HCT116 (cell line): ENCODE measurements around the gene UCHL3. TPM values are rescaled to one million over a fixed set of nuclear protein-coding genes. Genes with fewer than 3 reads are reported as not detected.
"Not testable (repeated sequence)": the region's sequence is repeated elsewhere in the genome, so short reads cannot be mapped to it uniquely, and the experiment has no call there.

Experiments
- ATAC-seq: fragments of 200-7000 bp; cut with Tn5 transposase; 2 replicates; pipeline ENCODE4 v1.9.1; 2020; ENCODE audit warnings: mild to moderate bottlenecking, moderate library complexity
- BruUV-seq: library from RNA; stranded (reverse); fragments of 400-500 nt; replicated peaks from 2 replicates; lab custom pipeline; 2021; lab: Mats Ljungman, UMichigan
- CTCF ChIA-PET: fragments of 300-600 bp; sonication (Branson Sonifier 250); formaldehyde crosslinking; loops from one replicate; lab custom pipeline; 2021; ENCODE audit warnings: antibody characterized with exemption; lab: Charles Lee
- POLR2A ChIA-PET: fragments of 300-600, 350-600 bp; sonication (Branson Sonifier 250); formaldehyde crosslinking; loops from one replicate; lab custom pipeline; 2021; ENCODE audit warnings: antibody characterized with exemption; lab: Charles Lee
- RAD21 ChIA-PET, 2 experiments: fragments of 300-600 bp; sonication (Branson Sonifier 250); formaldehyde crosslinking; loops; one replicate each; lab custom pipeline; 2023; ENCODE audit warnings: low total read pairs in 2 of 2; ENCODE audit not compliant: uncharacterized antibody in 2 of 2, unreplicated experiment in 2 of 2, low non-redundant PET in 1 of 2; lab: Charles Lee
- DNase-seq: peaks from one replicate; pipeline ENCODE4 v3.0.0-alpha.2; 2010; ENCODE audit warnings: low read depth, low spot score
- H2AFZ ChIP-seq: fragments of 200-600 bp; shearing (Covaris generic), sonication (generic); 2 replicates; pipeline ENCODE4 v1.6.1; 2017; ENCODE audit warnings: low read depth, mixed run types, mixed read lengths, antibody characterized with exemption, low read length; ENCODE audit not compliant: poor library complexity, severe bottlenecking
- H3K27ac ChIP-seq: 2 replicates; pipeline ENCODE4 v1.5.1; 2012; ENCODE audit warnings: low read depth, low read length
- H3K27me3 ChIP-seq: fragments of 200-600 bp; sonication (generic); 2 replicates; pipeline ENCODE4 v1.6.1; 2016; ENCODE audit warnings: mixed run types, low read length, mixed read lengths; ENCODE audit not compliant: insufficient read depth
- H3K36me3 ChIP-seq, 2 experiments: fragments of 200-500 bp in 1 of 2; fragments of 200-600 bp in 1 of 2; sonication (Bioruptor generic) in 1 of 2; sonication (generic) in 1 of 2; 2 replicates each; pipeline versions ENCODE4 v1.5.1 to v1.6.1; 2014 to 2016; ENCODE audit warnings: low read length in 2 of 2, inconsistent platforms in 1 of 2, mixed read lengths in 1 of 2, mixed run types in 1 of 2; ENCODE audit not compliant: insufficient read depth in 2 of 2, control insufficient read depth in 1 of 2
- H3K4me1 ChIP-seq, 2 experiments: fragments of 200-600 bp in 1 of 2; sonication (generic) in 1 of 2; 2 replicates each; pipeline versions ENCODE4 v1.5.1 to v1.6.1; 2012 to 2017; ENCODE audit warnings: low read length in 2 of 2, inconsistent platforms in 1 of 2, mild to moderate bottlenecking in 1 of 2, mixed read lengths in 1 of 2, mixed run types in 1 of 2, moderate library complexity in 1 of 2; ENCODE audit not compliant: insufficient read depth in 2 of 2, control insufficient read depth in 1 of 2
- H3K4me2 ChIP-seq: fragments of 200-600 bp; sonication (generic); 2 replicates; pipeline ENCODE4 v1.6.1; 2017; ENCODE audit warnings: mixed run types, low read length, mixed read lengths
- H3K4me3 ChIP-seq, 2 experiments: fragments of 200-600 bp in 1 of 2; sonication (generic) in 1 of 2; replicated peaks in 1 of 2; 2 replicates each; pipeline ENCODE4 v1.5.1; 2011 to 2016; ENCODE audit warnings: low read length in 2 of 2, control low read depth in 1 of 2, low read depth in 1 of 2, mild to moderate bottlenecking in 1 of 2, mixed read lengths in 1 of 2, mixed run types in 1 of 2
- H3K79me2 ChIP-seq: fragments of 200-600 bp; sonication (generic); 2 replicates; pipeline ENCODE4 v1.6.1; 2017; ENCODE audit warnings: mild to moderate bottlenecking, mixed run types, low read length, moderate library complexity, mixed read lengths; ENCODE audit not compliant: insufficient read depth
- H3K9ac ChIP-seq: fragments of 200-600 bp; sonication (generic); 2 replicates; pipeline ENCODE4 v1.6.1; 2016; ENCODE audit warnings: low read length, mixed read lengths
- H3K9me2 ChIP-seq: fragments of 200-600 bp; sonication (generic), shearing (Covaris generic); 2 replicates; pipeline ENCODE4 v1.6.1; 2017; ENCODE audit warnings: mixed run types, mild to moderate bottlenecking, moderate library complexity; ENCODE audit not compliant: insufficient read depth
- H3K9me3 ChIP-seq, 2 experiments: fragments of 200-500 bp in 1 of 2; fragments of 200-600 bp in 1 of 2; sonication (Bioruptor generic) in 1 of 2; sonication (generic) in 1 of 2; 2 replicates each; pipeline ENCODE4 v1.6.1; 2014 to 2017; ENCODE audit warnings: low read length in 2 of 2, mixed read lengths in 2 of 2, inconsistent platforms in 1 of 2, low read depth in 1 of 2, mild to moderate bottlenecking in 1 of 2, mixed run types in 1 of 2, moderate library complexity in 1 of 2; ENCODE audit not compliant: control insufficient read depth in 1 of 2, insufficient read depth in 1 of 2
- H4K20me1 ChIP-seq: fragments of 200-600 bp; sonication (generic), shearing (Covaris generic); 2 replicates; pipeline ENCODE4 v1.6.1; 2017; ENCODE audit warnings: mixed run types, mild to moderate bottlenecking, moderate library complexity; ENCODE audit not compliant: insufficient read depth
- EZH2 ChIP-seq: fragments of 200-600 bp; sonication (generic); IDR thresholded peaks from 2 replicates; pipeline ENCODE4 v1.6.1; 2017; ENCODE audit warnings: antibody characterized with exemption, mixed run types
- JUND ChIP-seq: IDR thresholded peaks from 2 replicates; pipeline ENCODE4 v1.6.1; 2012
- SRF ChIP-seq: IDR thresholded peaks from 2 replicates; pipeline ENCODE4 v1.6.1; 2012; ENCODE audit warnings: low read depth
- ZBTB33 ChIP-seq: IDR thresholded peaks from 2 replicates; pipeline ENCODE4 v1.6.1; 2011; ENCODE audit warnings: mild to moderate bottlenecking, low read length, moderate library complexity; ENCODE audit not compliant: insufficient replicate concordance; ENCODE audit errors: extremely low read depth
- ZFX ChIP-seq: fragments of 450-650 bp; IDR thresholded peaks from 2 replicates; pipeline ENCODE4 v1.6.1; 2017
- intact Hi-C: fragments of 100-400 bp; cut with micrococcal nuclease; formaldehyde crosslinking; loops from 2 replicates; pipeline ENCODE4 v1.10.0; 2022
- total RNA-seq: library from RNA; stranded (reverse); gene quantifications from one replicate; pipeline ENCODE4 v1.2.1, GENCODE V29; 2021; ENCODE audit not compliant: unreplicated experiment
- TF ChIP-seq, protein P1 (sequence below): IDR thresholded peaks from 2 replicates; pipeline ENCODE4 v1.6.1; 2012; ENCODE audit warnings: low read depth

UCHL3 gene
- total RNA-seq, 1 experiment from 2014 or later = 32.4 TPM

DNA sequence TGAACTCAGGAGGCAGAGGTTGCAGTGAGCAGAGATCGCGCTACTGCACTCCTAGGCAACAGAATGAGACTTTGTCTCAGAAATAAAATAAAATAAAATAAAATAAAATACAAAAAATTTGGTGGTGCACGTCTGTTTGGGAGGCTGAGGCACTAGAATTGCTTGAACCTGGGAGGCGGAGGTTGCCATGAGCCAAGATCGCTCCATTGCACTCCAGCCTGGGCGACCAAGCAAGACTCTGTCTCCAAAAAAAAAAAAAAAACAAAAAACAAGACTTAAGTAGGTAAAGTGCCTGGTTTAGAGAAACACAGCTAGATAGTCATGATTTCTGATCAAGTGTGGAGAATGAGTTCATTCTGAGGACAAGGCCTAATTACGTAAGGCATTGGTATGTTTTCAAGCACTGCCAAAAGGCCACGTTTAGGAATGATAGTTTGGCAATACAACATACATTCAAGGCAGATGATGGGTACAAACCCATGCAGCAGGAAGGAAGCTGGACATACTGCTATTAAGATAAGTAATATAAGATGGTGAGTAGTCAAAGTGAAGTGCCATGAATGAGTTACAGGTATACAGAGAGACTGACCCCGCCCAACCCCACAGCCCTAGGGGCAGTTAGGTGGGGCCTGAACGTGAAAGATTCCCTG is 4.8 kb upstream of the UCHL3 start:
- no peaks in the 10 kb centered on the region for H3K36me3 ChIP-seq
- H3K79me2 ChIP-seq = no peaks in the 10 kb centered on the region; the same call in 1 of the 2 replicates
- no peaks in the 10 kb centered on the region for H3K27me3 ChIP-seq
- no peaks in the 10 kb centered on the region for H4K20me1 ChIP-seq
- intact Hi-C loops = no loop called here
- ChIA-PET RAD21 (no interaction called here), CTCF (no interaction called here), POLR2A (no interaction called here)
- no peak overlapping the region for H3K4me3 ChIP-seq
- H2AFZ ChIP-seq = no peak overlapping the region
- TF ChIP-seq EZH2 (no peak), ZBTB33 (no peak), ZFX (no peak), JUND (no peak), SRF (no peak)
- TF ChIP-seq, protein P1, sequence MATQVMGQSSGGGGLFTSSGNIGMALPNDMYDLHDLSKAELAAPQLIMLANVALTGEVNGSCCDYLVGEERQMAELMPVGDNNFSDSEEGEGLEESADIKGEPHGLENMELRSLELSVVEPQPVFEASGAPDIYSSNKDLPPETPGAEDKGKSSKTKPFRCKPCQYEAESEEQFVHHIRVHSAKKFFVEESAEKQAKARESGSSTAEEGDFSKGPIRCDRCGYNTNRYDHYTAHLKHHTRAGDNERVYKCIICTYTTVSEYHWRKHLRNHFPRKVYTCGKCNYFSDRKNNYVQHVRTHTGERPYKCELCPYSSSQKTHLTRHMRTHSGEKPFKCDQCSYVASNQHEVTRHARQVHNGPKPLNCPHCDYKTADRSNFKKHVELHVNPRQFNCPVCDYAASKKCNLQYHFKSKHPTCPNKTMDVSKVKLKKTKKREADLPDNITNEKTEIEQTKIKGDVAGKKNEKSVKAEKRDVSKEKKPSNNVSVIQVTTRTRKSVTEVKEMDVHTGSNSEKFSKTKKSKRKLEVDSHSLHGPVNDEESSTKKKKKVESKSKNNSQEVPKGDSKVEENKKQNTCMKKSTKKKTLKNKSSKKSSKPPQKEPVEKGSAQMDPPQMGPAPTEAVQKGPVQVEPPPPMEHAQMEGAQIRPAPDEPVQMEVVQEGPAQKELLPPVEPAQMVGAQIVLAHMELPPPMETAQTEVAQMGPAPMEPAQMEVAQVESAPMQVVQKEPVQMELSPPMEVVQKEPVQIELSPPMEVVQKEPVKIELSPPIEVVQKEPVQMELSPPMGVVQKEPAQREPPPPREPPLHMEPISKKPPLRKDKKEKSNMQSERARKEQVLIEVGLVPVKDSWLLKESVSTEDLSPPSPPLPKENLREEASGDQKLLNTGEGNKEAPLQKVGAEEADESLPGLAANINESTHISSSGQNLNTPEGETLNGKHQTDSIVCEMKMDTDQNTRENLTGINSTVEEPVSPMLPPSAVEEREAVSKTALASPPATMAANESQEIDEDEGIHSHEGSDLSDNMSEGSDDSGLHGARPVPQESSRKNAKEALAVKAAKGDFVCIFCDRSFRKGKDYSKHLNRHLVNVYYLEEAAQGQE = no peak
- peaks cover 0 to 9% of the 10 kb centered on the region in 2 experiments; a peak in 3 of 4 replicates for H3K4me1 ChIP-seq
- no TSS peak for BruUV-seq
- DNase-seq = no peak
- no peak overlapping the region for H3K4me2 ChIP-seq
- H3K27ac ChIP-seq = no peak overlapping the region
- H3K9me3 ChIP-seq = no peaks in the 10 kb centered on the region
- no peak for ATAC-seq
- H3K9ac ChIP-seq = no peak overlapping the region
- H3K9me2 ChIP-seq = no peaks in the 10 kb centered on the region

DNA sequence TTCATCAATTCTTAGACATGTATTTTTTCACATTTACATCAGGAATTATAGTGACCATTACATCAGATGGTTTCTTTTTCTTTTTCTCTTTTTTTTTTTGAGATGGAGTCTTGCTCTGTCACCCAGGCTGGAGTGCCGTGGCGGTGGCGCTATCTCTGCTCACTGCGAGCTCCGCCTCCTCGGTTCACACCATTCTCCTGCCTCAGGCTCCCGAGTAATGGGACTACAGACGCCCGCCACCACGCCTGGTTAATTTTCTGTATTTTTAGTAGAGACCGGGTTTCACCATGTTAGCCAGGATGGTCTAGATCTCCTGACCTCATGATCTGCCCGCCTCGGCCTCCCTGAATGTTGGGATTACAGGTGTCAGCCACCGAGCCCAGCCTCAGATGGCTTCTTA is 4.2 kb upstream of the UCHL3 start:
- intact Hi-C loops, POLR2A ChIA-PET, ATAC-seq, RAD21 ChIA-PET, H3K27ac ChIP-seq, DNase-seq, H2AFZ ChIP-seq, BruUV-seq, H3K9ac ChIP-seq, CTCF ChIA-PET, H3K27me3 ChIP-seq, H3K4me2 ChIP-seq, H3K9me2 ChIP-seq, H3K9me3 ChIP-seq, H3K79me2 ChIP-seq, H4K20me1 ChIP-seq, H3K36me3 ChIP-seq, H3K4me3 ChIP-seq: not testable (repeated sequence)
- peaks cover 0 to 11% of the 10 kb centered on the region in 2 experiments; a peak in 3 of 4 replicates for H3K4me1 ChIP-seq
